Neural progenitor cell (in vitro differentiated cells): ENCODE data around the gene CD180. TPM values are rescaled to one million over a fixed set of nuclear protein-coding genes. Genes with fewer than 3 reads are reported as not detected.

Experiments used
- DNase-seq: peaks from one replicate; pipeline ENCODE4 v3.0.0-alpha.2; 2016; ENCODE audit warnings: low spot score
- H2AFZ ChIP-seq: fragments of 200-600 bp; sonication (generic); replicated peaks from 2 replicates; pipeline ENCODE4 v1.6.1; 2016; ENCODE audit warnings: antibody characterized with exemption
- H3F3A ChIP-seq: fragments of 200-600 bp; sonication (generic); 2 replicates; pipeline ENCODE4 v1.6.1; 2016; ENCODE audit warnings: antibody characterized with exemption, low read depth
- H3K27ac ChIP-seq: fragments of 200-600 bp; sonication (generic); 2 replicates; pipeline ENCODE4 v1.5.1; 2016; ENCODE audit warnings: mild to moderate bottlenecking
- H3K27me3 ChIP-seq: fragments of 200-600 bp; sonication (generic); 2 replicates; pipeline ENCODE4 v1.6.1; 2016; ENCODE audit warnings: mild to moderate bottlenecking, moderate library complexity
- H3K36me3 ChIP-seq: fragments of 200-600 bp; sonication (generic); 2 replicates; pipeline ENCODE4 v1.5.1; 2016
- H3K4me1 ChIP-seq: fragments of 200-600 bp; sonication (generic); 2 replicates; pipeline ENCODE4 v1.6.1; 2016; ENCODE audit warnings: mixed run types
- H3K4me2 ChIP-seq: fragments of 200-600 bp; sonication (generic); 2 replicates; pipeline ENCODE4 v1.6.1; 2016
- H3K4me3 ChIP-seq: fragments of 200-600 bp; sonication (generic); 2 replicates; pipeline ENCODE4 v1.5.1; 2016
- H3K79me2 ChIP-seq: fragments of 200-600 bp; sonication (generic); 2 replicates; pipeline ENCODE4 v1.6.1; 2016; ENCODE audit warnings: low read depth
- H3K9ac ChIP-seq: fragments of 200-600 bp; sonication (generic); 2 replicates; pipeline ENCODE4 v1.6.1; 2016
- H3K9me3 ChIP-seq: fragments of 200-600 bp; sonication (generic); 2 replicates; pipeline ENCODE4 v1.5.1; 2016; ENCODE audit warnings: low read depth
- H4K20me1 ChIP-seq: fragments of 200-600 bp; sonication (generic); 2 replicates; pipeline ENCODE4 v1.6.1; 2016; ENCODE audit warnings: low read depth
- H3K27ac Mint-ChIP-seq: 3 replicates; pipeline ENCODE4 v1.8.0; 2021; ENCODE audit warnings: mixed read lengths
- H3K27me3 Mint-ChIP-seq: 2 replicates; pipeline ENCODE4 v1.8.0; 2022; ENCODE audit warnings: low read depth, mild to moderate bottlenecking, inconsistent platforms, moderate library complexity, mixed read lengths; ENCODE audit not compliant: insufficient read depth
- H3K36me3 Mint-ChIP-seq: 3 replicates; pipeline ENCODE4 v1.8.0; 2021; ENCODE audit warnings: mixed read lengths
- H3K4me1 Mint-ChIP-seq: 3 replicates; pipeline ENCODE4 v1.8.0; 2021; ENCODE audit warnings: mixed read lengths
- H3K4me3 Mint-ChIP-seq: 3 replicates; pipeline ENCODE4 v1.8.0; 2021; ENCODE audit warnings: mild to moderate bottlenecking, moderate library complexity, mixed read lengths
- H3K9me3 Mint-ChIP-seq: 3 replicates; pipeline ENCODE4 v1.8.0; 2020; ENCODE audit warnings: mixed read lengths
- CTCF ChIP-seq: fragments of 200-600 bp; sonication (generic); IDR thresholded peaks from 2 replicates; pipeline ENCODE4 v1.5.1; 2017; ENCODE audit warnings: antibody characterized with exemption, mild to moderate bottlenecking
- EZH2 ChIP-seq: fragments of 200-600 bp; sonication (generic); IDR thresholded peaks from 2 replicates; pipeline ENCODE4 v1.6.1; 2017; ENCODE audit warnings: antibody characterized with exemption, mild to moderate bottlenecking, moderate library complexity
- EZH2phosphoT487 ChIP-seq: fragments of 200-600 bp; sonication (generic); IDR thresholded peaks from 2 replicates; pipeline ENCODE4 v1.6.1; 2017; ENCODE audit warnings: antibody characterized with exemption
- total RNA-seq: library from RNA; depleted of rRNA; stranded (reverse); fragments of >200 nt; gene quantifications from 2 replicates; pipeline ENCODE4 v1.2.3, GENCODE V29; 2015; ENCODE audit warnings: low replicate concordance

CD180 gene
- total RNA-seq, 1 donor from 2014 or later = not detected

- no peak overlapping the region for H3K27ac ChIP-seq
- H3K36me3 ChIP-seq = no peaks in the 10 kb centered on the region
- no peak overlapping the region for H3K4me3 ChIP-seq
- no peaks in the 10 kb centered on the region for H3K27me3 ChIP-seq
- Mint-ChIP-seq H3K4me3 (no peak overlapping the region), H3K27ac (no peak overlapping the region), H3K4me1 (peaks cover 17% of the 10 kb centered on the region), H3K27me3 (peaks cover 7% of the 10 kb centered on the region), H3K36me3 (no peaks in the 10 kb centered on the region), H3K9me3 (peaks cover 14% of the 10 kb centered on the region)
- TF ChIP-seq CTCF = no peak
- no peak for TF ChIP-seq EZH2phosphoT487
- no peak for TF ChIP-seq EZH2
- H3K9ac ChIP-seq = no peak overlapping the region
- peaks cover 5% of the 10 kb centered on the region for H3F3A ChIP-seq
- H3K9me3 ChIP-seq = no peaks in the 10 kb centered on the region
- no peaks in the 10 kb centered on the region for H3K79me2 ChIP-seq
- H2AFZ ChIP-seq = no peak overlapping the region
- DNase-seq = no peak
- no peak overlapping the region for H3K4me2 ChIP-seq
- peaks cover 7% of the 10 kb centered on the region for H3K4me1 ChIP-seq
- H4K20me1 ChIP-seq = no peaks in the 10 kb centered on the region
Measured at GRCh38 chr5:67189931-67190330, 6.7 kb downstream of the CD180 start.

GRCh38 chr5:67189079-67189354 lies 7.6 kb downstream of the CD180 start:
- Mint-ChIP-seq H3K9me3 (peaks cover 14% of the 10 kb centered on the region), H3K27me3 (peaks cover 7% of the 10 kb centered on the region), H3K36me3 (no peaks in the 10 kb centered on the region), H3K4me3 (no peak overlapping the region), H3K4me1 (peaks cover 17% of the 10 kb centered on the region), H3K27ac (no peak overlapping the region)
- H3K27ac ChIP-seq = no peak overlapping the region
- no peak overlapping the region for H3K9ac ChIP-seq
- DNase-seq = no peak
- H3K36me3 ChIP-seq = no peaks in the 10 kb centered on the region
- no peaks in the 10 kb centered on the region for H4K20me1 ChIP-seq
- no peaks in the 10 kb centered on the region for H3K9me3 ChIP-seq
- no peaks in the 10 kb centered on the region for H3K79me2 ChIP-seq
- no peaks in the 10 kb centered on the region for H3K27me3 ChIP-seq
- TF ChIP-seq EZH2 = no peak
- no peak for TF ChIP-seq EZH2phosphoT487
- no peak for TF ChIP-seq CTCF
- H2AFZ ChIP-seq = no peak overlapping the region
- no peak overlapping the region for H3K4me2 ChIP-seq
- peaks cover 7% of the 10 kb centered on the region for H3K4me1 ChIP-seq
- H3K4me3 ChIP-seq = no peak overlapping the region
- peaks cover 5% of the 10 kb centered on the region for H3F3A ChIP-seq

GRCh38 chr5:67188274-67189078 lies 8.1 kb downstream of the CD180 start:
- Mint-ChIP-seq H3K27me3 (peaks cover 7% of the 10 kb centered on the region), H3K4me1 (peaks cover 16% of the 10 kb centered on the region), H3K36me3 (no peaks in the 10 kb centered on the region), H3K27ac (no peak overlapping the region), H3K4me3 (no peak overlapping the region), H3K9me3 (peaks cover 14% of the 10 kb centered on the region)
- Histone ChIP-seq H3K27ac (no peak overlapping the region), H3K4me1 (peaks cover 7% of the 10 kb centered on the region), H2AFZ (no peak overlapping the region), H3K9me3 (no peaks in the 10 kb centered on the region), H3K27me3 (no peaks in the 10 kb centered on the region), H4K20me1 (no peaks in the 10 kb centered on the region), H3K9ac (no peak overlapping the region), H3K36me3 (no peaks in the 10 kb centered on the region), H3K4me3 (no peak overlapping the region), H3K79me2 (no peaks in the 10 kb centered on the region), H3F3A (peaks cover 5% of the 10 kb centered on the region), H3K4me2 (no peak overlapping the region)
- DNase-seq = no peak
- no peak for TF ChIP-seq EZH2
- TF ChIP-seq CTCF = no peak
- no peak for TF ChIP-seq EZH2phosphoT487
